ENCODE results near the gene LMAN2L.

The LMAN2L gene, protein sequence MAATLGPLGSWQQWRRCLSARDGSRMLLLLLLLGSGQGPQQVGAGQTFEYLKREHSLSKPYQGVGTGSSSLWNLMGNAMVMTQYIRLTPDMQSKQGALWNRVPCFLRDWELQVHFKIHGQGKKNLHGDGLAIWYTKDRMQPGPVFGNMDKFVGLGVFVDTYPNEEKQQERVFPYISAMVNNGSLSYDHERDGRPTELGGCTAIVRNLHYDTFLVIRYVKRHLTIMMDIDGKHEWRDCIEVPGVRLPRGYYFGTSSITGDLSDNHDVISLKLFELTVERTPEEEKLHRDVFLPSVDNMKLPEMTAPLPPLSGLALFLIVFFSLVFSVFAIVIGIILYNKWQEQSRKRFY
- long read RNA-seq, donor 1, transcript LMAN2L-201 (8 exons, 2,397 nt), result major isoform, 24 of 25 reads
- long read RNA-seq, donor 1, partial matches to known transcripts, result 0 of 25 reads
- long read RNA-seq, donor 1, other reads (novel, unspliced or antisense), result 0 of 25 reads
- long read RNA-seq, donor 2, transcript LMAN2L-201 (8 exons, 2,397 nt), result major isoform, 14 of 15 reads
- long read RNA-seq, donor 2, partial matches to known transcripts, result 0 of 15 reads
- long read RNA-seq, donor 2, other reads (novel, unspliced or antisense), result 0 of 15 reads
- long read RNA-seq, donor 3, transcript LMAN2L-201 (8 exons, 2,397 nt), result major isoform, 9 of 9 reads
- long read RNA-seq, donor 3, partial matches to known transcripts, result 0 of 9 reads
- long read RNA-seq, donor 3, other reads (novel, unspliced or antisense), result 0 of 9 reads
- long read RNA-seq, donor 4, transcript LMAN2L-201 (8 exons, 2,397 nt), result major isoform, 13 of 13 reads
- long read RNA-seq, donor 4, partial matches to known transcripts, result 0 of 13 reads
- long read RNA-seq, donor 4, other reads (novel, unspliced or antisense), result 0 of 13 reads
- long read RNA-seq, donor 5, transcript LMAN2L-201 (8 exons, 2,397 nt), result major isoform, 12 of 12 reads
- long read RNA-seq, donor 5, partial matches to known transcripts, result 0 of 12 reads
- long read RNA-seq, donor 5, other reads (novel, unspliced or antisense), result 0 of 12 reads
- long read RNA-seq, donor 6, transcript LMAN2L-201 (8 exons, 2,397 nt), result major isoform, 19 of 22 reads
- long read RNA-seq, donor 6, partial matches to known transcripts, result 0 of 22 reads
- long read RNA-seq, donor 6, other reads (novel, unspliced or antisense), result 0 of 22 reads
- long read RNA-seq, donor 7, transcript LMAN2L-201 (8 exons, 2,397 nt), result major isoform, 20 of 22 reads
- long read RNA-seq, donor 7, partial matches to known transcripts, result 0 of 22 reads
- long read RNA-seq, donor 7, other reads (novel, unspliced or antisense), result 0 of 22 reads
- long read RNA-seq, donor 8, transcript LMAN2L-201 (8 exons, 2,397 nt), result major isoform, 14 of 16 reads
- long read RNA-seq, donor 8, partial matches to known transcripts, result 0 of 16 reads
- long read RNA-seq, donor 8, other reads (novel, unspliced or antisense), result 0 of 16 reads

DNA sequence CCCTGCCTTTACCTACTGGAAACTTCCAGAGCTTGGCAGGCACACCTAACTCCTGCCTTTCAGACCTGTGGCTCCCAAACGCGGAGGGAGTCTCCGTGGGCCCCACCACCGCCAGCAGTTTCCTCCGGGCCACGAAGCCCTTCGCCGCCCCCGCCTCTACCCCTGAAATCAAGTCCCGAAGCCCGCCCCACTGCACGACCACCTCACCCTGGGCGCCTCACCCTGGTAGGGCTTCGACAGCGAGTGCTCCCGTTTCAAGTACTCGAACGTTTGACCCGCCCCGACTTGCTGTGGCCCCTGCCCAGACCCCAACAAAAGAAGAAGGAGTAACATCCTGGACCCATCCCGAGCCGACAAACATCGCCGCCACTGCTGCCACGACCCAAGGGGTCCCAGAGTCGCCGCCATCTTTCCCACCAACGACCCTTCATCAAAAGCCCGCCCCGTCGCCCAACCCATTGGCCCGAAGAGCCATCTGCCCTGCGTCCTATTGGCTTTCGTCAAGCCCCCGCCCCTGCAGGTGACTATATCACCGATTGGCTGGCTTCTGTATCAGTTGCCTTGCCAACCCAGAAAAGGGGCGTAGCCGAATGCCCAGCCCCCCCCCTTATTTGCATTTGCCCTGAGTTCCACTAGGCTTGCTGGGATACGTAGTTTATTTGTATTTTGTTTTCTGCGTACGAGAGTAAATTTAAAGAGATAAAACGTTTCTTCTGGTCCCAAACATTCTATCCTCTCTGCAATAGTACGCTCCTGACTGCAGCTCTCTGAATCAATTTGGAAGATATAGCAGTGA is at the start of gene LMAN2L:
TSS of gene LMAN2L (minus strand) at position 432 of the 796 bp plus-strand sequence. CDS start at position 408, 24 bp downstream.
- DNase-seq, result peak; percentile 83

DNA sequence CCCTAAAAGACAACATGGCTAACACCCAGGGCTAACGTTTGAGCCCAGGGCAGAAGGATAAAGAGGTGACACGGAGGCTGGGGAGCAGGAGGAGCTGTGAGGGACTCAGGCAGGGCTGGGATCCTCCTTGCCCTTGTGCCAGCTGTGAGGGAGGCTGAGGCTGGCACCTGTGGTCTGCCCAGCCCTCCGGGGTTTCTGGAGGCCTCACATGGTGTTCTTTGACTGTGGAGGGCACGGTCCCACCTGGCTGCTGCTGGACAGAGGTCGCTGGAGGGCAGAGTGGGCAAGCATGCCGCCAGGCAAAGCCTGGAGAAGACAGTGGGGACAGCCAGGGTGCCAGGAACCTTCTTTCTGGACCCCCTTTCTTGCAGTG is 49.4 kb upstream of the LMAN2L start:
- DNase-seq, result no peak

DNA sequence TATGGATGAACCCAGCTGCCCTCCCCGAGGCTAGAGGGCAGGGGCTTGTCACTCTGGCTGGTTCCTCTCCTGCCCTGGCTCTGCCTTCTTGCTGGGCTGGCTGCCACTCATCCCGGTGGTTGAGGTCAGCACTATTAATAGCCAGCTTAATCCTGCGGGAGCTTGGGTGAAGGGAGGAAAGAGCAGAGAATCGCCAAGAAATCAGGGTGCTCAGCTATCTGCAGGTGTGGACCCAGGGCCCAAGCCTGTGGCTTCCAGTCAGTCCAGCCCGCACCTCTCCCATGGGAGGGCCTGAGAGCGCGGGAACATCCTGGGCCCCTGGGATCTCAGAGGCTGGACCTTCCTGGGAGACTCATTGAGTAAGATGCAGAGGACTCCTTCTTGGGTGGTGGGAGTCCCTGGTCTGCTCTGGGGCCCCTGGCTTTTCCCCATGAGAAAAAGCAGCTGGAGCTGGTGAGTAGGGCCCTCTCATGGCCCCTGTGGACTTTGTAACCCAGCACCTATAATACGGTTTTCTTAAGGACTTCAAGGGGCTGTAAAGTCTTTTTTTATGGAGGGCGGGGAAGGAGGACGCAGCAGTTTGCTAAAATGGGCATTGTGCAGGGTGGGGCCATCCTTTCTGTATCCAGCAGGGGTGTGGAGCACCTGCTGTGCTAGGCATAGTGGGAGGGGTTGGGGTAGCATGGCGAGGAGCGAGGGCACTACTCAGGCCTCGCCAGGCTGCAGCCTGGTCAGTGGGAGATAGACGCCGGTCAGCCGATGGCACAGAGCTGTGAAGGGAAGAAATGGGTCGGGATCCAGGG is 48.8 kb upstream of the LMAN2L start:
- no peak for DNase-seq

DNA sequence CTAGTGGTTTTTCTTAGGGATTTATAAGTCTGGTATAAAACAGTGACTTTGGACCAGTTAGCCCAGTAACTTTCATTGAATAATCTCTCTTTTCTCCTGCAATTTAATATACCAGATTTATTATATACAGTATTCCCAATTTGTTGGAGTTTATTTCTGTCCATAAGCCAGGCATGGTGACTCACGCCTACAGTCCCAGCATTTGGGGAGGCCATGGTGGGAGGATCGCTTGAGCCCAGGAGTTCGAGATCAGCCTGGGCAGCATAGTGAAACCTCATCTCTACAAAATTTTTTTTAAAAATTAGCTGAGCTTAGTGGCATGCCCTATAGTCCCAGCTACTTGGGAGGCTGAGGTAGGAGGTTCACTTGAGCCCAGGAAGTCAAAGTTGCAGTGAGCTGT is 47.5 kb upstream of the LMAN2L start:
- no peak for DNase-seq

DNA sequence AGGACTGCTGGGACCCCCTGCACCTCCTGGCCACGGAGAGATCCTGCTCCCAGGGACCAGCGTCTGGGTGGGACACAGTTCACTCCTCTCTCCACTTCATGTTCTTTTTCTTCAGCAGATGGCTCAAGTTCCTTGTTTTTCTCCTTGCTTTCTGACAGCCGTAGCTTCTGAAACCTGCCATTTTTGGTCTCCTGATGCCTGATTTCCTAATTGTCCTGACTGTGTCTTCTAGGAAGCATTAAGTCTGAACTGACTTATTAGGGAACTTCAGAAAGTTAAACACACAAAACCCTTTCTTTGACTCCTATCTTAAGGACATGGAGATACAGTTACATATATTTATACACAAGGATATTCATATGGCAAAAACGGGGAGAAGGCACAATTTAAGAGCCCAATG is 43.5 kb upstream of the LMAN2L start:
- DNase-seq, result no peak

DNA sequence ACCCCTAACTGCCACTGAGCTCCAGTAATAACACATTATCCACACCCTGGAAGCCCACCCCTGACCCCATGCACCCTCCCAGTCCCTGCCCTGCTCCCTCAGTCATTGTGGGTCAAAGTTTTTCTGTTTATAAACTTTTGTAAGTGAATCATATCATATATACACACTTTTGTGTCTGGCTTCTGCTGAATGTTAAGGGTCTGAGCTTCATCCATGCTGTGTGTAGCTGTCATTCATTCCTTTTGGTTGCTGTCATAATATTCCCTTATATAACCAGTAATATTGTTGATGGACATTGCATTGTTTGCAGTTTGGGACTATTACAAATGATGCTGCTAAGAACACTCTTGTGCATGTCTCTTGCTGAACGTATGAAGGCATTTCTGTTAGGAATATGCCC is 35.3 kb upstream of the LMAN2L start:
- no peak for DNase-seq

DNA sequence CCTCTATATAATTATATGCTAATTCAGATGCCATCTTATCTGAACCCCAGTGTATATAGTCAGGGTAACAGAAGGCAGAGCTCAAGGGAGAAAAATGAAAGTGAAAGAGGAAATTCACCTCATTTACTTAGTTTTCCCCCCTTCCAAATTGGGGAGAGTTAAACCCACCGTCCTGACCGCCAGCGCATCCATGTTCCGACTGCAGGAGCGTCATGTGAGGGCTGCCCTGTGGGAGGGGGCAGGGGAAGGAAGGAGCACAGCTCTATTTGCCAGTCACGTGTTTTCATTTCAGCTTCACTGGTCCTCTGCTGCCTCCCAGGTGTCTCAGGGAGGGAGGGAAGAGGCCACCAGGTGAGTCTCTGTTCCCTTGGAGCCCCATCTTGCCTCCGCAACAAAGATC is 34.1 kb upstream of the LMAN2L start:
- DNase-seq, result peak; percentile 17

DNA sequence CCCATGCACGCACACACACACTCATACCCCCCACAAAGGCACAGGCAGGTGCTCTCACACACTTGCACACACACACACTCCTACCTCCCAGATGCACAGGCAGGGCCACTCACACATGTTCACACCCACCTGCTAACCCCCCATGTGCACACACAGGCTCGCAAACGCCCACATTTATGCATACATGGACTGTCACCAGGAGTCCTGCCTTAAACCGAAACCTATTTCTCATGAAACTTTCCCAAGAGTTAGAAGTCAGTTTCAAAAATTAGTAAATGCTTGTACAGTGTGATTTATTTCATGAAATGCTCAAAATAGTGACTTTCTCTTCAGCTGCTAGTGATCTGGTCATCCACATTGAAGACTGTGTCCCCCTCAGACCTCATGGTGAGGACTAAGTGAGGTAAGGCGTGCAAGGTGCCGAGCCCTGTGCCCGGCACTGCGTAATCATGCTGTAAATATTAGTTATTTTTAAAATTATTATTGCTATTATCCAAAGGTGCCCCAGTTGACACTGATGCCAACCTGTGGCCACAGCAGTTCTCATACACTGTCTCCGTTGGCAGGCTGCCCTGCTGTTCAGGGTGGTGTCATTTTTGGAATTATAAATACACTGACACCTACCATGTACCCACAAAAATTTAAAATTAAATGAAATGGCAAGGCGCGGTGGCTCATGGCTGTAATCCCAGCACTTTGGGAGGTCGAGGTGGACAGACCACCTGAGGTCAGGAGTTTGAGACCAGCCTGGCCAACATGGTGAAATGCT is 33.2 kb upstream of the LMAN2L start:
- no peak for DNase-seq

DNA sequence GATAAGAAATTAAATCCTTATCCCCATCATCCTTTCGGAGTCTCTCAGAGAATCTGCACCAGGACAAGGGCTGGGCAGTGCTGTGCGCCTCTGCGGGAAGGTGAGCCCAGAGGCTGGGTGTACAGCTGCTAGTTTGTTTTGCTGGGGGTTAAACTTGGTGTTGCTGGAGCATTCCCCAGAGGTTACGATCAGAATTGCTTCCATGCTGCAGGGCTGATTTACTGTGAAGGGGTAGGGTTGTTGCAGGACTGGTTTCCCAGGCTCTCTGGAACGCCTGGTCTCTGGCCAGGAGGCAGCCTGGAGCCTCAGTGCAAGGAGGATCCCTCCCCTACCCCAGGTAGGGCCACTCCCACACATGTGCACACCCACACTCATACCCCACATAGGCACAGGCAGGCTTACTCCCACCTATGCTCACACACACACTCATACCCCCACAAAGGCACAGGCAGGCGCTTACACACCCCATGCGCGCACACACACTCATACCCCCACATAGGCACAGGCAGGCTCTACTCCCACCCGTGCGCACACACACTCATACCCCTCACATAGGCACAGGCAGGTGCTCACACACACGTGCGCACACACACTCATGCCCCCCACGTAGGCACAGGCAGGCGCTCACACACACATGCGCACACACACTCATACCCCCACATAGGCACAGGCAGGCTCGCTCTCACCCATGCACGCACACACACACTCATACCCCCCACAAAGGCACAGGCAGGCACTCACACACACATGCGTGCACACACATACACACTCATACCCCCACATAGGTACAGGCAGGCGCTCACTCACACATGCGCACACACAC is 32.1 kb upstream of the LMAN2L start:
- peak; percentile 18 for DNase-seq

DNA sequence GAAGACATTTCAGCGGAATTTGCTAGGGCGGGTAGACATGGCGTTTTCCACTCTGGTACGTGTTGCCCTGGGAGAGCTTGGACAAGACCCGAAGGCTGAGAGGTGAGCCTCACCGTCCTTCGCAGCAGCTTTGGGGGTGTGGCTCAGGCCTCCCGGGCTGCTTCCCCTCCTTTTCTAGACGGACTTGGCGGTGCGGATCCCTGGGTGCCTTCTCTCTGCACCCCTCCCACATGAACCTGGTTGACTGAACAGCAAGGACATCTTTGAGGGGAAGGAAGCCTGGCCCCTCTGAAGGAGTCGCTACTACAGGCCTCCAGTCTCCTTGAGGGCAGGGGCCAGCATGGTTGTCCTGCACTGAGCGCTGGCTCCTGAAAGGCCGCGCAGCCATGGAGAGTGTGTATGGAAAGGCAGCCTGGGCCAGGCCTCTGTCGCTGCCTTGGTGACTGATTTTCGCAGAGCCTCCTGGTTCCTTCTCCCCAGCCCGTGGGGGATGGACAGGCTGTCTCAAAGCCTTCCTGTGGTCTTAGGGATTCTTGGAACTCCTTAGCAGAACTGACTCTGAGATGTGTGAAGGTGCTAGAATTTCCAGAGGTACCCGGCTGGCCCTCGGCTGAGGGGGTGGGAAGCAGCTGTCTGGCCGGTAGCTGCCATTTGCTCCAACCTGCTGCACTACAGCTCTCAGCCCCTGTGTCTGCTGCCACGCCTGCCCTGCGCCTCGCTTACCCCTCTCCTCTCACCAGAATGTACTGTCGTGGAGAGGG is 30.8 kb upstream of the LMAN2L start:
- DNase-seq, result peak; percentile 19

DNA sequence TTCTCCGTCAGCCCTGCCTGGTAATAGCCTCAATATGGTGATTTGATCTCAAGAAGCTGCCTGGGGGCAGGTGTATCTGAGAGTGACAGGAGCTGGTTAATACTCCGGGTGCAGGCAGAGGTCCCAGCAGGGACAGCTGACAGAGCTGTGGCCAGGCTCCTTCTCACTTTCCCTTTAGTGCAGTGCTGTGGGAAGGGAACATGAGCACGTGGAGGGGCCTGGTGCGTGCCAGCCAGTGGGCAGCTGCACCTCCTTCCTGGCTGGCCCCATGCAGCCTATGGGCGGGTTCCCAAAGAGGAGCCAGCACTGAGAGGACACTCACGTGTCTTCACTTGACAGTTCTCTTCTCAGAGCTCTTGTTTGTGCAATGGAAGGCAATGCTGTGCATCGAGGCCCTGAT is 29.9 kb upstream of the LMAN2L start:
- DNase-seq, result peak; percentile 19

DNA sequence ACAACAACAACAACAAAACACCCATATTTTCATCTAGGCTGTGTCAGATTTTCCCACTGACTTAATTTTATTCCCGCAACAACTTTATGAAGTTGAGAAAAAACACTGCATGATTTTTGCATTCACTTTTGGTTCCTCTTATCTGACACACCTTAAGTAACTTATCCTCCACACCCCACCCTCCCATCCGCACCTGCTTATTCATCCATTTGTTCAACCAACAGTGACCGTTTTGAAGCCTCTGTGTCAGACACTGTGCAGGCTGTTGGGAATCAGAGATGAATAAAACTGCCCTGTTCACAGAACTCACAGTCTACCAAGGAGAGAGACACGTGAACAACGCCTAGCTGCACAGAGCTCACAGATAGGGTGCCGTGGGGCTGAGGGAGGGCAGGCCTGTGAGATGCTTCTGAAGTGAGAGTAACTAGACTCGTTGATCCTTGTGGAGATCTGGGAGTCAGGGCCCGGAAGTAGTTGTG is 28.3 kb upstream of the LMAN2L start:
- DNase-seq, result no peak

DNA sequence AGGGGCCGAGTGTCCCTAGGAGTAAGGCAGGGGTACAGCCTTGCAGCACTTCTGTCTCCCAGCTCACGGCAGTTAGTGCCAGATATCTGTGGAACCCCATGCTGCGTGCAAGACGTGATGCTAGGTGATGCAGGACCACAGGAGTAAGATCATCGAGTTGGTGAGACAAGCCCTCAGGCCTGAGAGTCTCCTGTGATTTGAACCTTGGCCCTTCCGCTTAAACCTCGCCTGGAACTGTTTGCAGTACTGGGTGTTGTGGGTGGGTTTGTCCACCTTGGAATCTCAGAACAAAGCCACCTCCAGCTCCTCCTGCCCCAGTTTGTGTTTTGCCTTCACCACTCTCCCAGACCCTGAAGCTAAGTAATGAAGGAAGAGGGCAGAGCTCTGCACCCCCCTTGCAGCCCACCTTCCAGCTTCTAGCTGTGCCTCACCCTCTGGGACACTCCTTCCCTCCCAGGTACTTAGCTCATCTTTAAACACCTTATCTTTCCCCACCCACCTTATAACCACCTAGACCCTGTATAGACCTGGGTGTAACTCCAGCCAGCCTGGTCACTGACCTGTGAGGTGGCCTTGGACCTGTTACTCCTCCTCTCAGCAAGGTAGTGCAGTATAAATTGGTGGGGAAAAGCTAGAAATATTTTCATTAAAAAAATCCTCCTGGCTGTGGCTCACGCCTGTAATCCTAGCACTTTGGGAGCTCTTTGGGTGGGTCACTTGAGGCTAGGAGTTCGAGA is 27.4 kb upstream of the LMAN2L start:
- DNase-seq, result no peak

DNA sequence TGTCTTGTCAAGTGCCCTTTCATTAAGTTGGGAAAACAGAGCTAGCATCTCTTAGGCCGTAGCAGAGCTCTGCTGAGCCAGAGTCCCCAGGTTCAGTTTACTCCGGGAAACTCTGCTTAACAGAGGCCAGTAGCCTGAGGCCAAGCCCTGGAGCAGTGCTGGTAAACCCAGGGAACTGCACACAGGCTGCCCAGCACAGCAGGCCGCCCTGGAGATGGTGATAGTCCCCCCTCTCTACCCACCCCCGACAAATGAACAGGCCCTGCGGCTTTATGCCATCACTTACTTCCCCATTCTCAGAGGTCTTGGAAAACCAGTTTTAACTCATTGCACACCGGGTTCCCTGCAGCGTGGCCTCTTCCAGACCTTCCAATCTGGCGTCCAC is 24.4 kb upstream of the LMAN2L start:
- DNase-seq, result peak; percentile 47

DNA sequence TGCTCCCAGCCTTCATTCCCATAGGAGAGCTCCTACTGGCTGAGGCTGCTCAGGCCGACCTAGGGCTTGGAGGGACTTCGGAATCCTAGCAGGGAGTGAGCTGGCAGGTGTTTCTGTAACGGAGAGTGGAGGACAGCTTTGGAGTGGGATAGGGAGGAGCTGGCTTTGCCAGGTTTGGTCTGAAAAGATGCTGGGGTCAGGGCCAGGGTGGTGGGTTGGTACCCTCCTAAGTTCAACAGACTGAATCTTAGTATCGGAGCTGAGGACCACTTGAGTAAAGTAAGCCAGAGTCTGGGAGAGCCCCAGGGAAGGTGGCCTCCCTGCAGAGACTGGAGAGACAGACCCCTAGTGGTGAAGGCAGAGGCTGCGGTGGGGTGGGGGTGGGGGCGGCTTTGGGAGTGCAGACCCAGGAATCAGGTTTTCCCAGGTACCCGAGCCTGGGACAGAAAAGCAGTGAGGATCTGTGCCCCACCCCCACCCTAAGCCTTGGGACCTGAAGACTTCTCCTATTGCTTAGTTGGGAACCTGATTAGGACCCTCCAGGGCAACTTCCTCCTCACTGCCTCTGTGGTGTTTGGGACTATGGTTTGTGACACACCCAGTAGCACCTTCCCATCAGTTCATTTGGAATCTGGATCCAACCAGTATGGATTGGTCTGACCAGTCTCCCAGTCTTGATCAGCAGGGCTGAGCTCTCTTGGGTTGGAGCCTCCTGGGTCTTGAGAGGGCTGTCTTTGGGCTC is 23.8 kb upstream of the LMAN2L start:
- peak; percentile 59 for DNase-seq

All from right kidney (tissue), 9 donors.